ENCODE data around the gene SLC6A20. TPM values are rescaled to one million over a fixed set of nuclear protein-coding genes. Genes with fewer than 3 reads are reported as not detected.

Gene SLC6A20
- polyA plus RNA-seq, 1 donor (not counting 4 experiments of a cell fraction or from before 2014, with no cell fraction given): 0.34 TPM

DNA sequence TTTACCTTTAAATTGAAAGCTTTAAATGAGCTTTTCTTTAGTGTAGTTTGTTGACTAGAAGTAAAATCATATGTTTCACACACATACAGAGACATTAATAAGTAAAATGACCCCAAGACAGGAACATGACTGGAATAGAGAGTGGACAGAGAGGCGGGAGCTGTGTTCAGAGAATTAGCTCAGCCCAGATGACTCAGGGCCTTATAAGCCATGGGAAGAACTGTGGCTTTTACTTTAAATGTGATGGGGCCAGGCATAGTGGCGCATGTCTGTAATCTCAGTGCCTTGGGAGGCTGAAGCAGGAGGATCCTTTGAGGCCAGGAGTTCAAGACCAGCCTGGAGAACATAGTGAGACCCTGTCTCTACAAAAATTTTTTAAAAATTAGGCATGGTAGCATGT is 80.4 kb downstream of the SLC6A20 start:
- Histone ChIP-seq H3K27me3 (ENCODE audit: control insufficient read depth, extremely low read depth, insufficient read depth, low read length) (no peaks in the 10 kb centered on the region), H3K9me3 (ENCODE audit: control insufficient read depth, low read depth, low read length) (no peaks in the 10 kb centered on the region), H3K79me2 (ENCODE audit: control insufficient read depth, insufficient read depth, low read length) (no peaks in the 10 kb centered on the region), H3K4me2 (ENCODE audit: control insufficient read depth, extremely low read depth, insufficient read depth, low read depth, low read length) (no peak overlapping the region), H2AFZ (ENCODE audit: control insufficient read depth, low read length) (no peak overlapping the region), H3K27ac (ENCODE audit: control insufficient read depth, insufficient read depth, low read length) (no peak overlapping the region), H3K4me3 (ENCODE audit: control insufficient read depth in 2 of 3, extremely low read depth in 1 of 3, insufficient read depth in 2 of 3, low read depth in 1 of 3, low read length in 3 of 3) (no peak overlapping the region), H3K9me1 (ENCODE audit: control insufficient read depth, extremely low read depth, insufficient read depth, low read length) (no peaks in the 10 kb centered on the region), H3K36me3 (ENCODE audit: control insufficient read depth in 2 of 2, extremely low read depth in 1 of 2, insufficient read depth in 2 of 2, low read length in 2 of 2) (peaks cover 7 to 13% of the 10 kb centered on the region in 2 experiments), H3K4me1 (ENCODE audit: control insufficient read depth, extremely low read depth, insufficient read depth, low read length) (no peaks in the 10 kb centered on the region), H4K20me1 (ENCODE audit: control insufficient read depth, extremely low read depth, insufficient read depth, low read length) (no peaks in the 10 kb centered on the region), H3K9ac (ENCODE audit: control insufficient read depth, extremely low read depth, insufficient read depth, low read length) (no peak overlapping the region)
- dilution Hi-C loops (cut with MboI; ENCODE audit: extremely low pct_ligation_motif_present, low sequenced_read_pairs): no loop called here
- no peak for DNase-seq (ENCODE audit: low read depth, low spot score)
- FAIRE-seq: no peak
- TF ChIP-seq, protein P1, sequence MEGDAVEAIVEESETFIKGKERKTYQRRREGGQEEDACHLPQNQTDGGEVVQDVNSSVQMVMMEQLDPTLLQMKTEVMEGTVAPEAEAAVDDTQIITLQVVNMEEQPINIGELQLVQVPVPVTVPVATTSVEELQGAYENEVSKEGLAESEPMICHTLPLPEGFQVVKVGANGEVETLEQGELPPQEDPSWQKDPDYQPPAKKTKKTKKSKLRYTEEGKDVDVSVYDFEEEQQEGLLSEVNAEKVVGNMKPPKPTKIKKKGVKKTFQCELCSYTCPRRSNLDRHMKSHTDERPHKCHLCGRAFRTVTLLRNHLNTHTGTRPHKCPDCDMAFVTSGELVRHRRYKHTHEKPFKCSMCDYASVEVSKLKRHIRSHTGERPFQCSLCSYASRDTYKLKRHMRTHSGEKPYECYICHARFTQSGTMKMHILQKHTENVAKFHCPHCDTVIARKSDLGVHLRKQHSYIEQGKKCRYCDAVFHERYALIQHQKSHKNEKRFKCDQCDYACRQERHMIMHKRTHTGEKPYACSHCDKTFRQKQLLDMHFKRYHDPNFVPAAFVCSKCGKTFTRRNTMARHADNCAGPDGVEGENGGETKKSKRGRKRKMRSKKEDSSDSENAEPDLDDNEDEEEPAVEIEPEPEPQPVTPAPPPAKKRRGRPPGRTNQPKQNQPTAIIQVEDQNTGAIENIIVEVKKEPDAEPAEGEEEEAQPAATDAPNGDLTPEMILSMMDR (optimal IDR thresholded peaks at IDR 0.05 in 1 of 3, IDR thresholded peaks at IDR 0.05 in 1 of 3, conservative IDR thresholded peaks at IDR 0.05 in 1 of 3; ENCODE audit: extremely low read depth in 1 of 3, insufficient read depth in 2 of 3, low read length in 3 of 3): no peak
- no peak for TF ChIP-seq EZH2 (IDR thresholded peaks at IDR 0.05; ENCODE audit: low read length)

DNA sequence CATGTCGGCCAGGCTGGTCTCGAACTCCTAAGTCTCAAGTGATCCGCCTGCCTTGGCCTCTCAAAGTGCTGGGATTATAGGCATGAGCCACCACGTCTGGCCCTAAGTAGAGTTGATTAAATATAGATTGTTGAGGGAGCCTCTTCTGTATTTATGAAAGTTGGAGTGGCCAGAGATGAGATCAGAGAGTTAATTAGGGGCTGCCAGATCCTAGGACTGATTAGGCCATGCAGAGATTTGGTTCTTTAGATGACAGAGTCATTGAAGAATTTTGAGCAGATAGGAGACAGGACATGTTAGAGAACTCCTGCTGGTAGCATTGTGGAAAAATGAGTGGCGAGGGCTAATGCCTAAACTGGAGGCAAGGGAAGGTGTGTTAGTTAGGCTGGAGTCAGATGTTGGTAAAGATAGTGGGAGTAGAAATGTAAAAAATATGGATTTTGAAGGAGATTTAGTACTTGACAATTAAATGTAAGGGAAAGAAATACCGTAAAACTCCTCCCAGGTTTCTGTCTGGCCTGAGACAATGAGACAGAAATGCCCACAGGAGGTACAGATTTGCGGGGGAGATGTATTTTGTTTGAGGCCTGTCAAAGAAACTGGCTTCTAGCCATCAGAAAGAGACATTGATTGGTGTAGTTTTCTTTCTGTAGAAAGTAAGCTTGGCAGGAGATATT is 83.8 kb downstream of the SLC6A20 start:
- TF ChIP-seq EZH2 (IDR thresholded peaks at IDR 0.05; ENCODE audit: low read length): no peak
- TF ChIP-seq, protein P1 (optimal IDR thresholded peaks at IDR 0.05 in 1 of 3, IDR thresholded peaks at IDR 0.05 in 1 of 3, conservative IDR thresholded peaks at IDR 0.05 in 1 of 3; ENCODE audit: extremely low read depth in 1 of 3, insufficient read depth in 2 of 3, low read length in 3 of 3): no peak
- no peaks in the 10 kb centered on the region for H3K79me2 ChIP-seq (ENCODE audit: control insufficient read depth, insufficient read depth, low read length)
- H3K27ac ChIP-seq (ENCODE audit: control insufficient read depth, insufficient read depth, low read length): no peak overlapping the region
- H3K4me3 ChIP-seq (ENCODE audit: control insufficient read depth in 2 of 3, extremely low read depth in 1 of 3, insufficient read depth in 2 of 3, low read depth in 1 of 3, low read length in 3 of 3): no peak overlapping the region
- H3K36me3 ChIP-seq (ENCODE audit: control insufficient read depth in 2 of 2, extremely low read depth in 1 of 2, insufficient read depth in 2 of 2, low read length in 2 of 2): peaks cover 9 to 17% of the 10 kb centered on the region in 2 experiments
- H3K9me3 ChIP-seq (ENCODE audit: control insufficient read depth, low read depth, low read length): no peaks in the 10 kb centered on the region
- H3K4me1 ChIP-seq (ENCODE audit: control insufficient read depth, extremely low read depth, insufficient read depth, low read length): no peaks in the 10 kb centered on the region
- H3K9me1 ChIP-seq (ENCODE audit: control insufficient read depth, extremely low read depth, insufficient read depth, low read length): no peaks in the 10 kb centered on the region
- no peaks in the 10 kb centered on the region for H3K27me3 ChIP-seq (ENCODE audit: control insufficient read depth, extremely low read depth, insufficient read depth, low read length)
- H4K20me1 ChIP-seq (ENCODE audit: control insufficient read depth, extremely low read depth, insufficient read depth, low read length): no peaks in the 10 kb centered on the region
- no peak overlapping the region for H2AFZ ChIP-seq (ENCODE audit: control insufficient read depth, low read length)
- dilution Hi-C loops (cut with MboI; ENCODE audit: extremely low pct_ligation_motif_present, low sequenced_read_pairs): no loop called here
- no peak overlapping the region for H3K9ac ChIP-seq (ENCODE audit: control insufficient read depth, extremely low read depth, insufficient read depth, low read length)
- DNase-seq (ENCODE audit: low read depth, low spot score): no peak
- FAIRE-seq: no peak
- no peak overlapping the region for H3K4me2 ChIP-seq (ENCODE audit: control insufficient read depth, extremely low read depth, insufficient read depth, low read depth, low read length)

All from keratinocyte (primary cell).